HG03025 (cell line): Measurements from ENCODE around the gene SARNP.
"Not testable (repeated sequence)": the region's sequence is repeated elsewhere in the genome, so short reads cannot be mapped to it uniquely, and the experiment has no call there.

Experiments
- ATAC-seq: cut with Tn5 transposase; IDR thresholded peaks from one replicate; pipeline ENCODE4 v1.9.1; 2021; ENCODE audit warnings: mild to moderate bottlenecking, moderate library complexity; ENCODE audit not compliant: unreplicated experiment, low FRiP score

SARNP gene

GRCh38 chr12:55840581-55841351, 23.2 kb upstream of the SARNP start:
- no peak for ATAC-seq

GRCh38 chr12:55839345-55840140, 22.0 kb upstream of the SARNP start:
- ATAC-seq, result no peak

- ATAC-seq, result no peak
These were observed 20.8 kb upstream of the SARNP start for GRCh38 chr12:55838361-55838760.

- ATAC-seq, result not testable (repeated sequence)
These were observed 16.9 kb upstream of the SARNP start for GRCh38 chr12:55834400-55834799.

- no peak for ATAC-seq
These were observed 15.5 kb upstream of the SARNP start for GRCh38 chr12:55833056-55833455.

- ATAC-seq, result no peak
These were observed 13.9 kb upstream of the SARNP start for GRCh38 chr12:55831447-55831815.

GRCh38 chr12:55830601-55831446, 13.3 kb upstream of the SARNP start:
- no peak for ATAC-seq

GRCh38 chr12:55829967-55830600, 12.6 kb upstream of the SARNP start:
- peak; percentile 20 for ATAC-seq

- no peak for ATAC-seq
These were observed 10.8 kb upstream of the SARNP start for GRCh38 chr12:55828357-55828756.

GRCh38 chr12:55827806-55828205, 10.3 kb upstream of the SARNP start:
- no peak for ATAC-seq

GRCh38 chr12:55824726-55825125, 7.2 kb upstream of the SARNP start:
- ATAC-seq, result no peak

GRCh38 chr12:55823419-55823818, 5.9 kb upstream of the SARNP start:
- no peak for ATAC-seq

GRCh38 chr12:55822228-55822627, 4.7 kb upstream of the SARNP start:
- no peak for ATAC-seq

- no peak for ATAC-seq
These were observed 3.2 kb upstream of the SARNP start for GRCh38 chr12:55820679-55821078.

GRCh38 chr12:55818886-55819285, 1.4 kb upstream of the SARNP start:
- ATAC-seq, result no peak

GRCh38 chr12:55818140-55818728, 710 bp upstream of the SARNP start:
- ATAC-seq, result peak; percentile 30

- no peak for ATAC-seq
These were observed 611 bp downstream of the SARNP start for GRCh38 chr12:55816881-55817344.

- no peak for ATAC-seq
These were observed 2.1 kb downstream of the SARNP start for GRCh38 chr12:55815473-55815872.

- ATAC-seq, result no peak
These were observed 3.3 kb downstream of the SARNP start for GRCh38 chr12:55814257-55814656.

GRCh38 chr12:55812088-55812487, 5.4 kb downstream of the SARNP start:
- ATAC-seq, result no peak
